Spleen (tissue), 7 donors: ENCODE data around the gene CSTB.

ENCODE experiments used
- CTCF ChIP-seq, 11 experiments: fragments of 200-600 bp in 7 of 11; fragments of 450-650 bp in 4 of 11; sonication (generic) in 4 of 11; IDR thresholded peaks in 8 of 11; conservative IDR thresholded peaks in 3 of 11; 1 replicate in 7 of 11; 2 replicates in 4 of 11; pipeline versions ENCODE4 v1.4.0 to v1.8.0; 2016 to 2021; ENCODE audit warnings: antibody characterized with exemption in 11 of 11, inconsistent platforms in 4 of 11, mild to moderate bottlenecking in 1 of 11
- POLR2A ChIP-seq, 3 donors: fragments of 450-650 bp; IDR thresholded peaks; one replicate each; pipeline ENCODE4 v1.5.1; 2017; ENCODE audit warnings: antibody characterized with exemption in 3 of 3, mild to moderate bottlenecking in 1 of 3
- donor health status: DM: no; HTN: no; CAD: no; lungs with moderate emphysema.
- donor health status: DM: no; HTN: no; CAD: no.
- donor health status: DM: no; HTN: no; CAD: no.

- TF ChIP-seq POLR2A (IDR thresholded peaks at IDR 0.05) (no peak), CTCF (IDR thresholded peaks at IDR 0.05 in 8 of 11, conservative IDR thresholded peaks at IDR 0.05 in 3 of 11) (no peak)
Observed at GRCh38 chr21:43772425-43772821, 3.7 kb downstream of the CSTB start.
